CD4-positive, alpha-beta T cell (primary cell): Measurements from ENCODE around the gene ASCC2. TPM values are rescaled to one million over a fixed set of nuclear protein-coding genes. Genes with fewer than 3 reads are reported as not detected.

Experiments used
- ATAC-seq: fragments of 200-7000 bp; cut with Tn5 transposase; one replicate; pipeline ENCODE4 v1.10.0; 2022; ENCODE audit warnings: mild to moderate bottlenecking; ENCODE audit not compliant: poor library complexity
- CTCF ChIA-PET: fragments of 350-600 bp; sonication (Branson Sonifier 250); formaldehyde crosslinking; loops from one replicate; lab custom pipeline; 2021; ENCODE audit warnings: antibody characterized with exemption, inconsistent platforms; lab: Charles Lee
- POLR2A ChIA-PET: fragments of 350-600 bp; sonication (Branson Sonifier 250); formaldehyde crosslinking; loops from one replicate; lab custom pipeline; 2021; ENCODE audit warnings: antibody characterized with exemption, inconsistent platforms; lab: Charles Lee
- DNase-seq, 14 experiments: peaks; one replicate each; pipeline ENCODE4 v3.0.0-alpha.2; 2013 to 2020; ENCODE audit warnings: mixed read lengths in 2 of 14
- H3K27ac ChIP-seq, 2 donors: one replicate each; pipeline versions ENCODE4 v1.5.1 to v1.7.0; 2013; ENCODE audit warnings: low read length in 2 of 2, low read depth in 1 of 2, mild to moderate bottlenecking in 1 of 2
- H3K27me3 ChIP-seq, 2 experiments: 1 replicate in 1 of 2; 2 replicates in 1 of 2; pipeline versions ENCODE4 v1.6.1 to v1.7.0; 2013; ENCODE audit warnings: low read length in 2 of 2, control low read depth in 1 of 2, mild to moderate bottlenecking in 1 of 2, moderate library complexity in 1 of 2; ENCODE audit not compliant: insufficient read depth in 2 of 2, control insufficient read depth in 1 of 2
- H3K36me3 ChIP-seq: one replicate; pipeline ENCODE4 v1.6.1; 2013; ENCODE audit warnings: low read length, control low read depth; ENCODE audit not compliant: insufficient read depth
- H3K4me1 ChIP-seq: one replicate; pipeline ENCODE4 v1.6.1; 2013; ENCODE audit warnings: low read length, control low read depth; ENCODE audit not compliant: insufficient read depth
- H3K4me3 ChIP-seq: one replicate; pipeline ENCODE4 v1.5.1; 2013; ENCODE audit warnings: mild to moderate bottlenecking, low read length, moderate library complexity
- H3K9me3 ChIP-seq, 2 experiments: 1 replicate in 1 of 2; 2 replicates in 1 of 2; pipeline versions ENCODE4 v1.6.1 to v1.7.0; 2013; ENCODE audit warnings: low read length in 2 of 2, mild to moderate bottlenecking in 2 of 2, control low read depth in 1 of 2, moderate library complexity in 1 of 2; ENCODE audit not compliant: control insufficient read depth in 1 of 2, insufficient read depth in 1 of 2
- H3K27ac Mint-ChIP-seq: one replicate; pipeline ENCODE4 v1.8.0; 2020; ENCODE audit warnings: mixed read lengths
- H3K27me3 Mint-ChIP-seq: one replicate; pipeline ENCODE4 v1.8.0; 2021; ENCODE audit warnings: mixed read lengths
- H3K36me3 Mint-ChIP-seq: one replicate; pipeline ENCODE4 v1.8.0; 2021; ENCODE audit warnings: low read depth, mixed read lengths
- H3K4me1 Mint-ChIP-seq: one replicate; pipeline ENCODE4 v1.8.0; 2021; ENCODE audit warnings: low read depth, mixed read lengths
- H3K4me3 Mint-ChIP-seq: one replicate; pipeline ENCODE4 v1.8.0; 2020; ENCODE audit warnings: mild to moderate bottlenecking, mixed read lengths
- H3K9me3 Mint-ChIP-seq: one replicate; pipeline ENCODE4 v1.8.0; 2020; ENCODE audit warnings: mixed read lengths
- CTCF ChIP-seq: fragments of 200-600 bp; IDR thresholded peaks from one replicate; pipeline ENCODE4 v1.8.0; 2022; ENCODE audit warnings: antibody characterized with exemption, mild to moderate bottlenecking
- intact Hi-C, 2 experiments: fragments of 100-400 bp; cut with DNase I in 1 of 2; cut with micrococcal nuclease in 1 of 2; formaldehyde crosslinking; loops; one replicate each; pipeline versions ENCODE4 v1.15.1 to v1.9.0; 2023 to 2025; cut with DNase I, micrococcal nuclease
- total RNA-seq, 174 experiments: library from RNA in 2 of 174; stranded (reverse) in 2 of 174; gene quantifications; one replicate each; pipeline ENCODE4 v1.2.3 and lab custom pipeline; 2021 to 2026

The ASCC2 gene
- total RNA-seq, 2 experiments from 2014 or later, result 67.1 to 68.3 TPM

- Histone ChIP-seq H3K4me3 (no peak overlapping the region), H3K9me3 (no peaks in the 10 kb centered on the region), H3K27ac (no peak overlapping the region), H3K27me3 (no peaks in the 10 kb centered on the region), H3K36me3 (no peaks in the 10 kb centered on the region), H3K4me1 (peaks cover 24% of the 10 kb centered on the region)
- H3K27ac Mint-ChIP-seq, result no peak overlapping the region
- no peak overlapping the region for H3K4me3 Mint-ChIP-seq
- H3K4me1 Mint-ChIP-seq, result peaks cover 17% of the 10 kb centered on the region
- H3K36me3 Mint-ChIP-seq, result peaks cover 6% of the 10 kb centered on the region
- intact Hi-C loops, result loop anchor here in 1 of 2 experiments (10.0 kb wide), 1 partner anchor 612 kb away; no protein-coding TSS in a partner anchor
- DNase-seq (peak in 2 of 14 experiments; percentile 26 to 28), ATAC-seq (no peak)
- ChIA-PET POLR2A (no interaction called here), CTCF (interaction anchor here (0.9 kb wide), 1 partner anchor 22 kb away, joined by 3 read pairs; no protein-coding TSS in a partner anchor)
- H3K9me3 Mint-ChIP-seq, result no peaks in the 10 kb centered on the region
- TF ChIP-seq CTCF, result no peak
- no peaks in the 10 kb centered on the region for H3K27me3 Mint-ChIP-seq
Measured at GRCh38 chr22:29886596-29886995, 48.5 kb upstream of the ASCC2 start.

- Histone ChIP-seq H3K4me3 (no peak overlapping the region), H3K4me1 (peaks cover 22% of the 10 kb centered on the region), H3K9me3 (no peaks in the 10 kb centered on the region), H3K36me3 (no peaks in the 10 kb centered on the region), H3K27ac (no peak overlapping the region), H3K27me3 (no peaks in the 10 kb centered on the region)
- ATAC-seq, result no peak
- H3K9me3 Mint-ChIP-seq, result no peaks in the 10 kb centered on the region
- intact Hi-C loops, result loop anchor here in 1 of 2 experiments (10.0 kb wide), 1 partner anchor 611 kb away; no protein-coding TSS in a partner anchor
- H3K4me1 Mint-ChIP-seq, result peaks cover 10% of the 10 kb centered on the region
- no peak for TF ChIP-seq CTCF
- ChIA-PET CTCF (no interaction called here), POLR2A (no interaction called here)
- peaks cover 6% of the 10 kb centered on the region for H3K36me3 Mint-ChIP-seq
- DNase-seq, result no peak
- no peak overlapping the region for H3K4me3 Mint-ChIP-seq
- H3K27ac Mint-ChIP-seq, result no peak overlapping the region
- no peaks in the 10 kb centered on the region for H3K27me3 Mint-ChIP-seq
Measured at GRCh38 chr22:29885610-29886009, 47.5 kb upstream of the ASCC2 start.

GRCh38 chr22:29883775-29884097, 45.7 kb upstream of the ASCC2 start:
- POLR2A ChIA-PET, result interaction anchor here (0.6 to 1.8 kb wide), 8 partner anchors 10 to 330 kb away, joined by 3 to 10 read pairs (median 4); partner anchors contain the start of genes ASCC2, THOC5, UQCR10 and ZMAT5
- intact Hi-C loops, result loop anchor here (1.0 to 10.0 kb wide), 5 partner anchors 45 to 1464 kb away; partner anchors contain the start of genes ASCC2 (in 2 of the 2), NF2 (in 1 of the 2), PATZ1 (in 1 of the 2) and UQCR10 (in 1 of the 2)
- Mint-ChIP-seq H3K27me3 (no peaks in the 10 kb centered on the region), H3K9me3 (no peaks in the 10 kb centered on the region), H3K4me3 (peak overlapping the region; percentile 96), H3K36me3 (peaks cover 6% of the 10 kb centered on the region), H3K4me1 (peaks cover 7% of the 10 kb centered on the region), H3K27ac (peak overlapping the region; percentile 87)
- no peak for DNase-seq
- H3K9me3 ChIP-seq, result no peaks in the 10 kb centered on the region
- TF ChIP-seq CTCF, result no peak
- H3K4me3 ChIP-seq, result peak overlapping the region; percentile 96
- H3K27me3 ChIP-seq, result no peaks in the 10 kb centered on the region
- no peaks in the 10 kb centered on the region for H3K36me3 ChIP-seq
- no peak for ATAC-seq
- CTCF ChIA-PET, result interaction anchor here (0.8 to 1.0 kb wide), 2 partner anchors 229 to 278 kb away, joined by 3 read pairs; no protein-coding TSS in a partner anchor
- peaks cover 22% of the 10 kb centered on the region for H3K4me1 ChIP-seq
- H3K27ac ChIP-seq, result peak overlapping the region; percentile 15 to 75
